Measurements from ENCODE around the gene EZR.

The EZR gene

GRCh38 chr6:158717341-158718330 lies 101.5 kb downstream of the EZR start:
- no peak for DNase-seq
